ENCODE results near the gene TCTN2. TPM values are rescaled to one million over a fixed set of nuclear protein-coding genes. Genes with fewer than 3 reads are reported as not detected.

The TCTN2 gene
- total RNA-seq, 2 donors from 2014 or later, result 4.6 to 8.7 TPM

DNA sequence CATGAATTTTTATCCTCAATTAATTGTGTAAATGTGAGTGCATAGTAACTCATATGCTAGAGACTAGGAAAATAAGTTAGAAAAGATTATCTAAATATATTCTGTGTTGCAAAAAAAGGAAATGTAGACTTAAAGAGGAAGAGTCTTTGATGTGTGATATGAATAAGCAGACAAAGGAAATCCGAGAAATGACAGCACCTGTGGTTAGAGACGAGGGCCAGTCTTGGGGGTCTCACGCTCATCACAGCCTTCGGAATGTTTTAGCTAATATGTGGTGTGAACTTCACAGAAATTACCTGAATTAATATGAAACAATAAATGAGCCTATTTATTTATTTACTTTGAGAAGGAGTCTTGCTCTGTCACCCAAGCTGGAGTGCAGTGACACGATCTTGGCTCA, 52.9 kb downstream of the TCTN2 start:
- H3K36me3 ChIP-seq, result peaks cover 34% of the 10 kb centered on the region
- H3K27me3 ChIP-seq (replicated peaks; ENCODE audit: insufficient read depth), result no peaks in the 10 kb centered on the region
- ATAC-seq (ENCODE audit: insufficient number of reproducible peaks, low FRiP score, low read depth) (no peak), DNase-seq (ENCODE audit: low spot score) (no peak)
- H3K4me3 ChIP-seq, result no peak overlapping the region
- no peak overlapping the region for H3K27ac ChIP-seq
- no peaks in the 10 kb centered on the region for H3K9me3 ChIP-seq
- TF ChIP-seq, protein P1, sequence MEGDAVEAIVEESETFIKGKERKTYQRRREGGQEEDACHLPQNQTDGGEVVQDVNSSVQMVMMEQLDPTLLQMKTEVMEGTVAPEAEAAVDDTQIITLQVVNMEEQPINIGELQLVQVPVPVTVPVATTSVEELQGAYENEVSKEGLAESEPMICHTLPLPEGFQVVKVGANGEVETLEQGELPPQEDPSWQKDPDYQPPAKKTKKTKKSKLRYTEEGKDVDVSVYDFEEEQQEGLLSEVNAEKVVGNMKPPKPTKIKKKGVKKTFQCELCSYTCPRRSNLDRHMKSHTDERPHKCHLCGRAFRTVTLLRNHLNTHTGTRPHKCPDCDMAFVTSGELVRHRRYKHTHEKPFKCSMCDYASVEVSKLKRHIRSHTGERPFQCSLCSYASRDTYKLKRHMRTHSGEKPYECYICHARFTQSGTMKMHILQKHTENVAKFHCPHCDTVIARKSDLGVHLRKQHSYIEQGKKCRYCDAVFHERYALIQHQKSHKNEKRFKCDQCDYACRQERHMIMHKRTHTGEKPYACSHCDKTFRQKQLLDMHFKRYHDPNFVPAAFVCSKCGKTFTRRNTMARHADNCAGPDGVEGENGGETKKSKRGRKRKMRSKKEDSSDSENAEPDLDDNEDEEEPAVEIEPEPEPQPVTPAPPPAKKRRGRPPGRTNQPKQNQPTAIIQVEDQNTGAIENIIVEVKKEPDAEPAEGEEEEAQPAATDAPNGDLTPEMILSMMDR (IDR thresholded peaks at IDR 0.05), result no peak
- H3K4me1 ChIP-seq (ENCODE audit: control insufficient read depth in 1 of 2, low read depth in 2 of 2), result no peaks in the 10 kb centered on the region

DNA sequence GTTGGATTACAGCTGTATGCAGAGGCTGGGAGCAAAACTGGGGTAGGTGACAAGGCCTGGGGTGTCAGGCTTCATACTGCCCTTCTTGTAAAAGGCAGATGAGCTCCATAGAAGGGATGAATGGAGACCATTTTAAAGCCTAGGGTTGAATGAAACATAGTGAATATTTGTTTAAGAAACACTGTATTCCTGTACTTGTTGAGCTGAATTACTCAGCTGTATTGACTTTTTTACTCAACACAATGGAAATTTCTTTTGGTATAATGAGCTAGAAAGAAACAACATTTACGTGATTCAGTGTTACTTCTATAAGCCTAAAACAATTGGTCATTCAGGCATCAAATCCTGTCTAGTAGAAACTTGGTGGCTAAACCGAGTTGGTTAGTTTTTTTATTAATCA, 55.3 kb downstream of the TCTN2 start:
- Histone ChIP-seq H3K27me3 (replicated peaks; ENCODE audit: insufficient read depth) (no peaks in the 10 kb centered on the region), H3K27ac (no peak overlapping the region), H3K4me3 (no peak overlapping the region), H3K9me3 (no peaks in the 10 kb centered on the region), H3K36me3 (peaks cover 35% of the 10 kb centered on the region), H3K4me1 (ENCODE audit: control insufficient read depth in 1 of 2, low read depth in 2 of 2) (no peaks in the 10 kb centered on the region)
- DNase-seq (ENCODE audit: low spot score) (no peak), ATAC-seq (ENCODE audit: insufficient number of reproducible peaks, low FRiP score, low read depth) (no peak)
- TF ChIP-seq, protein P1 (IDR thresholded peaks at IDR 0.05), result no peak

- no peak for ATAC-seq (ENCODE audit: insufficient number of reproducible peaks, low FRiP score, low read depth)
- TF ChIP-seq, protein P1 (IDR thresholded peaks at IDR 0.05), result no peak
- DNase-seq (ENCODE audit: low spot score), result no peak
- no peaks in the 10 kb centered on the region for H3K9me3 ChIP-seq
- H3K4me1 ChIP-seq (ENCODE audit: control insufficient read depth in 1 of 2, low read depth in 2 of 2), result no peaks in the 10 kb centered on the region
- H3K27ac ChIP-seq, result no peak overlapping the region
- peaks cover 32% of the 10 kb centered on the region for H3K36me3 ChIP-seq
- H3K4me3 ChIP-seq, result no peak overlapping the region
- H3K27me3 ChIP-seq (replicated peaks; ENCODE audit: insufficient read depth), result no peaks in the 10 kb centered on the region
Measured at GRCh38 chr12:123726962-123727361, 56.0 kb downstream of the TCTN2 start.

- TF ChIP-seq, protein P1 (IDR thresholded peaks at IDR 0.05), result no peak
- no peak overlapping the region for H3K4me3 ChIP-seq
- no peaks in the 10 kb centered on the region for H3K4me1 ChIP-seq (ENCODE audit: control insufficient read depth in 1 of 2, low read depth in 2 of 2)
- H3K27ac ChIP-seq, result no peak overlapping the region
- DNase-seq (ENCODE audit: low spot score) (no peak), ATAC-seq (ENCODE audit: insufficient number of reproducible peaks, low FRiP score, low read depth) (no peak)
- H3K36me3 ChIP-seq, result peaks cover 30% of the 10 kb centered on the region
- H3K27me3 ChIP-seq (replicated peaks; ENCODE audit: insufficient read depth), result no peaks in the 10 kb centered on the region
- no peaks in the 10 kb centered on the region for H3K9me3 ChIP-seq
Measured at GRCh38 chr12:123727878-123728277, 57.0 kb downstream of the TCTN2 start.

DNA sequence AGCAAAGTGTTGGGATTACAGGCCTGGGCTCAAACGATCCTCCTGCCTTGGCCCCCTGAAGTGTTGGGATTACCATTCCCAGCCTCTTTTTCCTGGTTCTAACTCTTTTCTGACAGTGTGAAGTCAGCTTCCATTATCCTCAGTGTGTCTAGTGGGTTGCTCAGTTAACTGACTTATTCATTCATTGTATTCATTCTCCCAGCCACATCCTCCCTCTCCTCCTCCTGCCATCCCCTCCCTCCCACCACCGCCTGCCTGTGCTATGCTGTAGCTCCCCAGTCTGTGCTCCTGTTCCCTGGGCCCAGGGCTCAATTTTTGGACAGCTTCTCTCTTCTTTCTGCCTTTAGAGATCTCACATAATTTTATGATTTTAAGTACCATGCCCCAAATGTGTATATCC, 60.7 kb downstream of the TCTN2 start:
- peaks cover 52% of the 10 kb centered on the region for H3K36me3 ChIP-seq
- TF ChIP-seq, protein P1 (IDR thresholded peaks at IDR 0.05), result no peak
- H3K4me3 ChIP-seq, result no peak overlapping the region
- DNase-seq (ENCODE audit: low spot score) (no peak), ATAC-seq (ENCODE audit: insufficient number of reproducible peaks, low FRiP score, low read depth) (no peak)
- H3K4me1 ChIP-seq (ENCODE audit: control insufficient read depth in 1 of 2, low read depth in 2 of 2), result no peaks in the 10 kb centered on the region
- no peaks in the 10 kb centered on the region for H3K27me3 ChIP-seq (replicated peaks; ENCODE audit: insufficient read depth)
- no peak overlapping the region for H3K27ac ChIP-seq
- no peaks in the 10 kb centered on the region for H3K9me3 ChIP-seq
